PC-9 (cell line): ENCODE results near the gene ATP5PD.

Source experiments
- CTCF ChIP-seq: fragments of 200-600 bp; sonication (generic); conservative IDR thresholded peaks from 2 replicates; pipeline ENCODE4 v1.6.1; 2017; ENCODE audit warnings: mixed run types, antibody characterized with exemption, mild to moderate bottlenecking, moderate library complexity
- EZH2 ChIP-seq: fragments of 200-600 bp; sonication (generic); IDR thresholded peaks from 2 replicates; pipeline ENCODE4 v1.8.0; 2017; ENCODE audit warnings: antibody characterized with exemption, low read depth

GRCh38 chr17:75068750-75069149 is 22.0 kb upstream of the ATP5PD start:
- TF ChIP-seq CTCF (no peak), EZH2 (no peak)
